K562 (cell line): ENCODE measurements around the gene FERMT3. TPM values are rescaled to one million over a fixed set of nuclear protein-coding genes. Genes with fewer than 3 reads are reported as not detected.

Experiments used
- ASH1L ChIP-seq: fragments of 450-650 bp; IDR thresholded peaks from 2 replicates; pipeline ENCODE4 v1.6.1; 2018; ENCODE audit warnings: borderline replicate concordance, mild to moderate bottlenecking, low read depth; ENCODE audit not compliant: partially characterized antibody
- CBX1 ChIP-seq: sonication (generic); IDR thresholded peaks from 2 replicates; pipeline ENCODE4 v1.6.1; 2016; ENCODE audit warnings: antibody characterized with exemption, low read depth, mild to moderate bottlenecking
- EP300 ChIP-seq: IDR thresholded peaks from 2 replicates; pipeline ENCODE4 v1.6.1; 2012; ENCODE audit warnings: low read length, improper control_type of control experiment
- FOXP1 ChIP-seq: sonication (generic); formaldehyde crosslinking; IDR thresholded peaks from 2 replicates; pipeline ENCODE4 v1.8.0; 2022; ENCODE audit warnings: mild to moderate bottlenecking, missing genetic modification reagents
- GABPA ChIP-seq: fragments of 200-800 bp; sonication (Bioruptor generic); conservative IDR thresholded peaks from 2 replicates; pipeline ENCODE4 v1.6.1; 2016; ENCODE audit warnings: low read depth, missing genetic modification characterization, missing compliant biosample characterization
- GATA2 ChIP-seq: sonication (generic); formaldehyde crosslinking; IDR thresholded peaks from 2 replicates; pipeline ENCODE4 v1.4.0; 2020; ENCODE audit warnings: mild to moderate bottlenecking, missing genetic modification reagents
- GMEB1 ChIP-seq: fragments of 250-450 bp; sonication (Bioruptor Pico); IDR thresholded peaks from 2 replicates; pipeline ENCODE4 v1.4.0; 2020; ENCODE audit warnings: mild to moderate bottlenecking
- HDAC2 ChIP-seq: fragments of 450-650 bp; IDR thresholded peaks from 2 replicates; pipeline ENCODE4 v1.6.1; 2016; ENCODE audit warnings: mild to moderate bottlenecking
- NUFIP1 ChIP-seq: fragments of 450-650 bp; IDR thresholded peaks from 2 replicates; pipeline ENCODE4 v1.6.1; 2018; ENCODE audit not compliant: partially characterized antibody
- PHTF2 ChIP-seq: fragments of 250-450 bp; sonication (Bioruptor Pico); IDR thresholded peaks from 2 replicates; pipeline ENCODE4 v1.5.0; 2021; ENCODE audit warnings: mild to moderate bottlenecking
- SFPQ ChIP-seq: fragments of 200-400 bp; formaldehyde crosslinking; IDR thresholded peaks from 2 replicates; pipeline ENCODE4 v1.6.1; 2017; ENCODE audit warnings: mild to moderate bottlenecking, low read depth, low read length, moderate library complexity
- SMARCB1 ChIP-seq: IDR thresholded peaks from 2 replicates; pipeline ENCODE4 v1.6.1; 2011; ENCODE audit warnings: improper control_type of control experiment, low read depth; ENCODE audit not compliant: insufficient read length
- SUPT5H ChIP-seq: fragments of 450-650 bp; IDR thresholded peaks from 2 replicates; pipeline ENCODE4 v1.6.1; 2016
- TAF1 ChIP-seq: IDR thresholded peaks from 2 replicates; pipeline ENCODE4 v1.6.1; 2011; ENCODE audit warnings: mild to moderate bottlenecking, low read length, moderate library complexity; ENCODE audit not compliant: insufficient read depth, control insufficient read depth, severe bottlenecking; ENCODE audit errors: extremely low read depth
- TCF7 ChIP-seq: sonication (generic); IDR thresholded peaks from 2 replicates; pipeline ENCODE4 v1.6.1; 2016; ENCODE audit warnings: antibody characterized with exemption, borderline replicate concordance
- TOE1 ChIP-seq, 2 experiments: fragments of 450-650 bp in 1 of 2; sonication (generic) in 1 of 2; formaldehyde crosslinking in 1 of 2; IDR thresholded peaks; 2 replicates each; pipeline versions ENCODE4 v1.7.1 to v1.8.0; 2016 to 2022; ENCODE audit warnings: borderline replicate concordance in 2 of 2, mild to moderate bottlenecking in 2 of 2, antibody characterized with exemption in 1 of 2, inconsistent platforms in 1 of 2, low read depth in 1 of 2, missing genetic modification reagents in 1 of 2, moderate library complexity in 1 of 2
- U2AF1 ChIP-seq: fragments of 200-400 bp; formaldehyde crosslinking; optimal IDR thresholded peaks from 2 replicates; pipeline ENCODE3; 2017; ENCODE audit warnings: mild to moderate bottlenecking, low read depth, low read length, moderate library complexity
- ZBTB2 ChIP-seq: fragments of 450-650 bp; IDR thresholded peaks from 2 replicates; pipeline ENCODE4 v1.6.1; 2016; ENCODE audit warnings: antibody characterized with exemption
- ZFP30 ChIP-seq: fragments of 250-450 bp; sonication (Bioruptor Pico); IDR thresholded peaks from 2 replicates; pipeline ENCODE4 v1.8.0; 2022; ENCODE audit warnings: moderate library complexity, mild to moderate bottlenecking, inconsistent platforms, borderline replicate concordance
- polyA plus RNA-seq, 8 experiments: library from polyadenylated mRNA; depleted of rRNA in 4 of 8; stranded (reverse) in 5 of 8; unstranded in 3 of 8; fragments of >200 nt; fragmentation: Nextera tagmentation in 2 of 8; fragmentation: Illumina TruSeq in 1 of 8; extraction: Ambion mirVana in 2 of 8; extraction: Trizol in 1 of 8; gene quantifications; 2 replicates each; pipeline versions ENCODE4 v1.2.1 to v1.2.3, GENCODE V29; 2011 to 2014; ENCODE audit warnings: inconsistent platforms in 1 of 8, missing spikeins in 1 of 8
- total RNA-seq, 7 experiments: library from RNA; depleted of rRNA in 6 of 7; stranded (reverse); fragments of >200 nt in 6 of 7; fragmentation: Illumina TruSeq in 2 of 7; extraction: Trizol in 2 of 7; gene quantifications; 2 replicates each; pipeline versions ENCODE4 v1.2.1 to v1.2.3, GENCODE V29; 2011 to 2021; ENCODE audit warnings: low replicate concordance in 1 of 7

Gene FERMT3
- total and polyA plus RNA-seq, 9 of the 15 experiments (the other 6 are each of a cell fraction or from before 2014, with no cell fraction given): 3.2 to 275 (median 79.7) TPM

GRCh38 chr11:64225608-64226506 lies 19.3 kb downstream of the FERMT3 start, which contains the start of the genes NUDT22 and TRPT1 (continued):
- TF ChIP-seq GATA2 (CRISPR knock-in tag) (no peak), SUPT5H (peak; percentile 80), U2AF1 (peak; percentile 66), TAF1 (peak; percentile 69), SFPQ (no peak), TOE1 (IDR thresholded peaks at IDR 0.05; ENCODE audit: borderline replicate concordance) (no peak), TOE1 (CRISPR knock-in tag; IDR thresholded peaks at IDR 0.05; ENCODE audit: borderline replicate concordance, low read depth) (no peak), SMARCB1 (no peak), GMEB1 (peak; percentile 50; the same call in 1 of the 2 replicates), FOXP1 (CRISPR knock-in tag) (peak; percentile 68; the same call in 1 of the 2 replicates), GABPA (tag) (peak; percentile 92), EP300 (no peak), CBX1 (0 out of 2 replicates have a peak, but pooled peaks have one; percentile 44), PHTF2 (CRISPR knock-in tag) (no peak), ZBTB2 (0 out of 2 replicates have a peak, but pooled peaks have one; percentile 33), NUFIP1 (no peak), ASH1L (no peak), ZFP30 (CRISPR knock-in tag) (no peak), HDAC2 (0 out of 2 replicates have a peak, but pooled peaks have one; percentile 48), TCF7 (0 out of 2 replicates have a peak, but pooled peaks have one; percentile 58)
